ENCODE data around the gene TMEM132D.

The TMEM132D gene

DNA sequence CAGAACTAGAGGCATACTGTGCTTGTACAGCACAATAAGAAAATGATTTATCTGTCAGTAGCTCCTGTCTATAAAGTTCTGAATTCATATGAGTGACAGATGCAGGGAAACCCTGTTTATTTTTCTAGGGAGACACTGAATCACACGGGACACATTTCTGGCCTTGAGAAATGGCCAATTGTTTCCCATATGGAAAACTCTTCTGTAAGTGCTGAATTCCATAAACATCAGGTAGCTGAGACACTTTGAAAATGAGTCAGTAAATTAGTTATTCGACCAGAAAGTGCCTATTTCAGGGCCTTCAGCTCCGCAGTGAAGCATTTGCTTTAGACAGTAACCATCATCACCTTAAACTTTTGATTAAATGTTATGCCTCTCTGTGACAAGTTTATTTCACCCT is 184.4 kb downstream of the TMEM132D start:
- no peak for DNase-seq

DNA sequence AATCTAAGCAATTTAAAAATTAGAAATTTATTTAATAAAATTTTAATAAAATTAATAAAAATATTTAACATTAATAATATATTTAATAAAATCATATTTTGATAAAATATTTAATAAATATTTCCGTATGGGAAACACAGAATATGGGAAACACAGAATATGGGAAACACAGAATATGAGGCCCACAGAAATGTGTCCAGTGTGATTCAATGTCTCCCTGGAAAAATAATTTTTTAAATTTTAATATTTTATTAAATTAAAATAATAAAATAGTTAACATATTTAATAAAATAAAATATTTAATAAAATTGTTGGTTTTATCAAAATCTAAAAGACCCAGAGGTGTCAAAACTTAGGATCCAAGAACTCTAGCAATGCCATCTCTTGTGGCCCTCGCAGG is 186.4 kb downstream of the TMEM132D start:
- DNase-seq = no peak

DNA sequence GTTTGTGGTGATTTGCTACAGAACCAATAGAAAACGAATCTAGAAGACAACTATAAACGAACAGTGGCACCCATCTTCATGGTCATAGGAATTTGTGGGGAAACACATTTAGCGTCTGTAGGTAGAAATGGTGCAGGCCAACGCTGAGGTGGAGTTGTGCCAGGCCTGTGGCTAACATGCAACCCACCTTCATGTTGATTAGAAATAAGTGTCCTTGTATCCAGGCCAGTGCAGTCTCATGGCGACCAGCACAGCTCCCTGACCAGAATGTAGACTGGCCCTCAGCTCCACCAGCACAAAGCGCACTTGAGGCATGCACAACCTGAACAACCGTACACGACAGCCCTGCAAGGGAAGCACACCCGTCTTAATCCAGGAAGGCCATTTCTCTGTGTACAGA is 187.0 kb downstream of the TMEM132D start:
- DNase-seq = no peak

DNA sequence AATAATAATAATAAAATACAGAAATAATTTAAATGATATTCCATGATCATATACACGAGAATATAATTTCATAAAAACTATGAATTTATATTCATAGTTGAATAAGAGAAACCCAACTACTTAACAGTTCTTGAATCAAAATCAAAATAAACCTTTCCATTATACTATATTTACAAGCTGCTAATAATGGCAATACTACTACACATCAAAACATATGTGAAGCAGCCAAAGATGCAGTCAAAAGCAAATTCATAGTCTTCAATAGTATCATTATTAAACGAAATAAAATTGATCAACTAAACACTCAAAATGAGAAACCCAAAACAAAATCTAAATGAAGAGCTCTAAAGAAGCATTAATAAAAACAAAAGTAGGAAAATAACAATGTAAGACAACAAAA is 197.1 kb downstream of the TMEM132D start:
- no peak for DNase-seq

DNA sequence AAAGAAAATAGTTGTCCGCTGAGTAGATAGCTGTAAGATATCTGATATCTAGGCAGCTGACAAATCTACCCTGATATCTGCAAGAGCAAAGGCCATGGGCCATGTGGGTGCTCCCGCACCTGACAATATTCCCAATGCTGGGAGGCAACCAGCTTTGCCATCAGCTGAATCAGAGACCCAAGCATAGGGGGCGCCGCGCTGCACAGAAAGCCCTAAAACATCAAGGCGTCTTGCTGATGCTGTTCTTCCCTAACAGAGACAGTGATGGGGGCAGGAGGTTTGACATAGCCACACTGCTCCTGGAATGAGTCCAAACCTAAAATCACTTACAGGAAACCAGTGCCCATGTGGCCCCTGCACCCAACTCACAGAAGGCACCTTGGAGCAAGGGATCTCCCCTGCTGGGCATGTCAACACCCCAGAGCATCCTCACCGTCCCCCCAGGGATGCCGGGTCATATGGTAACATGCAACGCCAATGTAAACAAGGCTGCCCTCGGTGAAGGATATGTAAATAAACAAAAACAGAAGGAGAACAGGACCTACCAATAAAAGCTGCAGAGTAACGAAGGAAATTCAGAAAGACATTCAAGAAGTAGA is 199.5 kb downstream of the TMEM132D start:
- DNase-seq = no peak

DNA sequence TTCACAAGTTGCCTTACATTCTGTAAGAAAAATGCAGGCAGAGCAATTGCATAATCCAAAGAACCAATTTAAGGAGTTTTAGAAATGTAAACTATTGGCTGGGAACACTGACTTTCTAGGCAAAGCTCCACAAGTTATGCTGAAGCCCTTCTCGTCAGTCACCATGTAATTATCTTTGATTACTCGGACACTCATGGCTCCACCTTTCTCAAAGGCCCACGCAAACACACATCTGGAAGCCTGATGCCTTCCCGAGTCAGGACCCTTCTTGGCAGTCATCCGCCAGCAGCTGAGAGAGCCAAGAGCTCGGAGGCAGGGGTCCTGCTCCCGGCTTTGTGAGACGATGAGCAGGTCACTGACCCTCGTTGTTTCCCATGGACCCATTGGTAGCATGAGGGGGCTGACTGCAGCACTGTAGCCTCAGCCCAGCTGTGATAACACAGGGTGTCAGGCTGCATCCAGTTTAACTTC is 202.2 kb downstream of the TMEM132D start:
- no peak for DNase-seq

DNA sequence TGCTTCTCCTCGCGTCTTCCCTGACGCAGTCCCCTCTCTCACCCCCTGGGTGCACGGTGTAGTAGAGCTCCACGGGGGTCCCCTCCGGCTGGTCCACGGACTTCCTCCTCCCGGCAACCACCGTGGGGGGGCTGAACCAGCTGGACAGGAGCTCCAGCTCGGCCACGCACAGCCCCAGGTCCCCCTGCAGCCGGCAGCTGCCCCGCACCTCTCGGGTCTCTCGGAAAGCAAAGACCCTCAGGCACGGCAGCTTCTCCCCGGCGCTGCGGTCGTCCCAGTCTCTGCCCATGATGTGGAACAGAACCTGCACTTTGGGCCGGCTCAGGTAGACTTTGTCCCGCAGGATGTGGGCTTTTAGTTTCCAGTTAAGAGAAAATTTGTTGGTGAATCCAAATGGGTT is 203.8 kb downstream of the TMEM132D start:
- DNase-seq = no peak

DNA sequence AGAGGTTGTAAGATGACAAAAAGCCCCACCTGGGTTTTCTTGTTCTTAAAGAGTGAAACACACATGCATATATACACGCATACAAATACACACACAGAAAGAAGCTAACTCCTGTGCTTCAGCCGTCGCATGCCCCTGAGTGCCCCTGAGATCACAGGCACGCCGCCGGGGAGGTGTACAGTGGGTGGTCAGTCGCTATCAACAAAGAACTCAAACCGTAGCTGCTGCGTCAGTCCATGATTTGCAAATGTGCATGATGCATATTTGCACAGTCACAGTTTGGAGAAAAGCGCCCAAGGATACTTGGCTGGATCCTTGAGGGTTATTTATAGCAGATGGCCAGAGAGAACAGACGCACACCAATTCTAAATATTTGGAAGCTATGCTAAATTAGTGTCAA is 206.9 kb downstream of the TMEM132D start:
- DNase-seq = no peak

DNA sequence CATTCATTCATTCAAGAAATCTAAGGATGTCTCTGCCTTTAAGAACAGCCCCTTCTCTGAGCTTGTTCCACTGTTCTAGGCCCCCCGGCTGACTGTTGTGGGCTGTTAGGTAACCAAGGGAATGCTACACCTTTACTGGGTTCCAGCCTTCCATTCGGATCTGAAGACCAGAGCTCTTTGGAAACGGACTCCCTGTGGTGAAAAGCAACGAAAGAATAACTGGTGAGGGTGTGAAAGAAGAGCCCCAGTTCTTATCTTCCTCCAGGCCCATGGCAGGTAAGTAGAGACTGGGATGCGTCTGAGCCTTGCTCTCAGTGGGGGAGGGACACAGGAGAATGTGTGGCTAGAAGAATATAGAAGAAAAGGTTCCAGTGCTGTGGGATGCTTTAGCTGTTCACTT is 207.4 kb downstream of the TMEM132D start:
- no peak for DNase-seq

DNA sequence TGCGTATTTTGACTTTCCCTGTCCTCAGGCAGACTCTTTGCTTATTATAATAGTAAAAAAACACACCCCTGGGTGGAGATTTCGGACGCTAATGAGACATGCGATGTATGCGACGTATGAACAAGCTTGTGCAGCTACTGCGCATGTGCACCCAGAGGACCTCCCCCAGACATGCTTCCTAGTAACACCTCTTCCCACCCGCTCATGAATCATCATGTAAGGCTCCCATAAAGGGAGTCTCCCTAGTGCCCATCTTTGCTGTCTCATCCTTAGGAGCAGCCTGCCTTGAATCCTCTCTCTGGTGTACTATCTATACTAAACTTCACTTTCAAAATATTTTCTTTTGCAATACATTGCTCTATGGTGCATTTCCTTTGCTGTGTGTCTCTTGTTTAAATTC is 210.1 kb downstream of the TMEM132D start:
- no peak for DNase-seq

DNA sequence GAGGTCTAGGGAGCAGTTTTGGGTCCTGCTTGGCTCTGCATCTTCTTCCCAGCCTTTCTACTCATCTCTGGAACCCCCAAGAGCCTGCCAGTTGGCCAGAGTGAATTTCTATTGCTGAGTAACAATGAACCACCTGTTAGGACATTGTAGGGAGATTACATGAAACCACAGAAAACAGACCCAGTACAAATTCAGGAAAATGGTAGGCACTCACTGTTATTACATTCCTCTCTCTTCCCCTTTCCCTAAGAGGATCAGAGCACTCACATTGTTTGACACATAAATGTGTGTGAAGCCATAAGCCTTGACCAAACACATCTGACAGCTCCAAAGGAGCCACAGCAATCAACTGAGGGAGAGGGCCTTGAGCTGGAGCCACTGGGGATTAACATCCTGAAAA is 216.1 kb downstream of the TMEM132D start:
- DNase-seq = no peak

DNA sequence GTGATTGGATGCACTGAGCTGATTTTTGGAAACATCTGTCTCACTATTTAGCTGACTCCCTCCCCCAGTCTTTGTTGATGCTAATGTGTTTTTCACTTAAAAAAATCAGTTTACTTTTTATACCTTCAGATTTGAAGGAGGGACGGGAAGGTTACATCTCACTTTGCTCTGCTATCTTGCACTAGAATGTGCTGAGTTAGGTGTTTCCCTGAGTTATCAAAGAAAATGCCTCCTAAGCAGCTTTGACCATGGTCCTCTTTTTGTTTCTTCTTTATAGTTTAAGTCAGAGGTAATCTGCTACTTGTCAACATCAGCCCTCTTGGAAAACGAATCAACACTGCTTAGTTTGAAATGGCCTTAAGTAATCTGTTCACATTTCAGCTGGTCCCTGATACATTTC is 222.0 kb downstream of the TMEM132D start:
- no peak for DNase-seq

DNA sequence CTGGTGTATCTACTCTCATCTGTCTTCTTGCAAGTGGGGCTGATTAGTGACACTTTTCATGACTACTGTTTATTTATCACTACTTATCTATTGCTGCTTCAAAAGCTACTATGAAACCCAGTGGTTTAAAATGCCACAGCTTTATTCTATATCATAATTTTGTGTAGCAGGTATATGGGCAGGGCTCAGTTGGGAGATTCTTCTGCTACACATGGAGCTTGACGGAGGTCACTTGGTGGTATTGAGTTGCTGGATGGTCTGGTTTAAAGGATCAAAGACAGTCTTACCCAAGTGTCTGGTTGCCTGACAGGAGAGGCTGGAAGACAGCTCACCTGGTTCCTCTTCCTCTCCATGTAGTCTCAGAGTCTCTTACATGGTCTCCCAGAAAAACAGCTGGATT is 222.7 kb downstream of the TMEM132D start:
- no peak for DNase-seq

DNA sequence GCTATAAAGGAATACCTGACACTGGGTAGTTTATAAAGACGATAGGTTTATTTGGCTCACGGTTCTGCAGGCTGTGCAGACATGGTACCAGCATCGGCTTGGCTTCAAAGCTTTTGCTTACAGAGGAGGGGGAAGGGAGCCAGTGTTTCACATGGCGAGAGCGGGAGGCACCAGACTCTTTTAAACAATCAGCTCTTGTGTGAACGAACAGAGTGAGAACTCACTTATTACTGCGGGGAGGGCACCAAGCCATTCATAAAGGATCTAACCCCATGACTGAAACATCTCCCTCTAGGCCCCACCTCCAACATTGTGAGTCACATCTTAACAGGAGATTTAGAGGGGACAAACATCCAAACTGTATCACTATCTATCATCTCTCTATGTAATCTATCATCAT is 227.4 kb downstream of the TMEM132D start:
- DNase-seq = no peak

DNA sequence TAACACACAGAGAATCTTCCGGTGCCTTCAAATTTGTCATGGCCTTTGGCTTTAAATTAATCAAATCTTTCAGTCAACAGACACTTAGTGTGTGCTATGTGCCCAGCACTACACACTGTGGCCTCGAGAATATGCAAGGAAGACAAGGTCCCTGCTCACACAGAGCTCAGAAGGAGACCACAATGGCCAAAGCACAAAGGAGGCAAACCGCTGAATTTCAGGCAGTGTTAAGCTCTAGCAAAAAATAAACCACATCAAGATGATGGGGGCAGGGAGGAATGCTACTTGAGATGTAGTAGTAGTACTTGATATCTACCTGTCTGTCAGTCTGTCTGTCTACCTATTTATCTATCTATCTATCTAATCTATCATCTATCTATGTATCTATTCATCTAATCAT is 227.9 kb downstream of the TMEM132D start:
- no peak for DNase-seq

DNA sequence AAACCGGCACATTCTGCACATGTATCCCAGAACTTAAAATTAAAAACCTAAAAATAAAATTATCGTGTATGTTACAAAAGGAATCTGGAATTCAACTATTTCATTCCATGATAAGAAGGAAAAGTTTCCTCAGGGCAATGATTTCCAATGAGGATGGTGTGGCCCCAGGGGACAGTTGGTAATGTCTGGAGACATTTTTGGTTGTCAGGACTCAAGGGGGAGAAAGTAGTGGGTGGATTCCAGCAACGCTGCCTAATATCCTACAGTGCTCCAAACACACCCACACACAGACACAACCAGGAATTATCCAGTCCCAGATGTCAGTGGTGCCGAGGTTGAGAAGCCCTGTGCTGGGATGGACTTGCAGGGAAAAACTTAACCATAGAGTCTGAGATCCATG is 228.3 kb downstream of the TMEM132D start:
- DNase-seq = no peak

DNA sequence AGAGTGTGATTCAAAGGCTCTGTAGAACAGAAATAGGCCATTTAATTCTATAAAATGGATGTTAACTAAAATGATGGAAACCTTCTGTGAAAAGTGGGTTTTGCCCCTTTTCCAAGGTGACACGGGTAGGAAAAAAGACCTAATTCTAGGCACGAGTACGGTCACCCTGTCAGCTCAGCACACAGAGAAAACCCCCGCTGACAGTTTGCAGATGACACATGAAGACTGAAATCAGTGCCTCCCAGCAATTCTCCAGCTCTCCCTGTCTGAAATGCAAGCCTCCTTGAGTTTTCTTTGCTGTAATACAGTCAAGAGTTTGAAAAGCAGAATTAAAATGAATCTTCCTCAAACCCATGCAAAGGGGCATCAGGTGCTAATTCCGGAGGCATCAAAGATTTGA is 230.0 kb downstream of the TMEM132D start:
- no peak for DNase-seq

DNA sequence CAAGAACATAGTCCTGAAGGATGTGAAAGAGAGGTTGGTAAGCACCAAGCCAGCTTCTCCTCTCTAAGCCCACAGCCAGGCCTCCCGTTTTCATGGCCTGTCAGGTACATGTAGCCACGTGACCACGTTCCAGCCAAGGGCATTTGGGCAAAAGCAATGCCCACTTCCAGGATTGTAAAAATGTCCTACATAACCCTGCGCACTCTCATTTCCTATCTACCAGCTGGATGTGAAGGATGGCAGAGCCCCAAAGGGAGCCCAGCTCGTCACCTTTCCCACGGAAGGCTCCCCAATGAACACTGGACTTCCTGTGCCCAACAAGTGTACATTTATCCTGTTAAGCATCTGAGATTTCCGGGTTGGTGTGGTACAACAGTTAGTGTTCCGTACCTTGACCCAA is 231.7 kb downstream of the TMEM132D start:
- DNase-seq = no peak

DNA sequence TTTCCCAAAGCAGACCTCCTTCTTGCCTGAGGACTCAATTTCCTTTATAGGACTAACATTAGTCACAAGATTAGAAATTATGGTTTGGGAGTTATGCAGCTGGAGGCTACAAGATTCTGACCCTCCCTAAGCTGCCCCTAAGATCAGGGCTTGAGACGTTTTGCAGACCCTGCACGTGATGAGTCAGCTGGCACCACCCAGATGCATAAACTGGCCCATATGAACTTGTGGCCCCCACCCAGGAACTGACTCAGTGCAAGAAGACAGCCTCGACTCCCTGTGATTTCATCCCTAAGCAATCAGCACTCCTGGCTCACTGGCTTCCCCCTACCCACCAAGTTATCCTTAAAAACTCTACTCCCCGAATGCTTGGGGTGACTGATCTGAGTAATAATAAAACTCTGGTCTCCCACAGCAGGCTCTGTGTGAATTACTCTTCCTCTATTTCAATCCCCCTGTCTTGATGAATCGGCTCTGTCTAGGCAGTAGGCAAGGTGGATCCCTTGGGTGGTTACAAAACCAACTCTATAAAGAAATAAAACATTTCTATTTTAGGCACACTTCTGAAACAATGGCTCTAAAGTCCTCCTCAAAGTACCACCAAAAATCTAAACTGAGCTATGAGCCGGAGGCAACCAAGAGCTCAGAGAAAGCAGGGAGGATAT is 233.4 kb downstream of the TMEM132D start:
- no peak for DNase-seq

DNA sequence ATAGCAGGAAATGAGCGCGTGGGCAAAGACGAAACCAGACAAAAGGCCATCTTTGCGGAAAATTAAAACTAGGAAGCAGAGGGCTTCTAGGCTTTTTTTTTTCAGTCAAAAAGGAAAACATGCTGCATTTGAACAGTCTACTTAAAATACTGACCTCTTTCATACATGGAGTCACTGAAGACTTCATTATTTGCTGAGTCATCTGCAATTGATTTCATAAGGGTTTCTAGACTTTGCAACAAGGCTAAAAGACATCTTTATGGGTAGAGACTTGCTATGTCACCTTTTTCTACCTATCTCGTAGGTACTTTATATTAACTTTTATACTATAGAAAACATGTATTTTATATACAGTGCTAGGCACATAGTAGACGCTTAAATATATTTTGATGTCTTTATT is 238.4 kb downstream of the TMEM132D start:
- DNase-seq = no peak

DNA sequence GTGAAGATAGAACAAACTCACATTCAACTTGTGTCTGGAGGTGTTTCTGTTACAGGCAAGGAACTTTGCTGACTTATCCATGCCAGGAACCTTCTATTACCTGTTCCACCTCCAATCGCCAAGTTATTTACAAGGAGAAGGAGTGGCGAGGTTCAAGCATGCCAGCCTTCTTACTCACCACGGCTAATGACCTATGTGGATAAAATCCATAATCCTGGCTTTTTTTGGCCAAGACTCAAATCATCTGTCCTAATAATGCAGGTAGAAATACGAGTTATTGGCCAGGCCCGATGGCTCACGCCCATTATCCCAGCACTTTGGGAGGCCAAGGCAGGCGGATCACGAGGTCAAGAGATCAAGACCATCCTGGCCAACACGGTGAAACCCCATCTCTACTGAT is 241.6 kb downstream of the TMEM132D start:
- no peak for DNase-seq

DNA sequence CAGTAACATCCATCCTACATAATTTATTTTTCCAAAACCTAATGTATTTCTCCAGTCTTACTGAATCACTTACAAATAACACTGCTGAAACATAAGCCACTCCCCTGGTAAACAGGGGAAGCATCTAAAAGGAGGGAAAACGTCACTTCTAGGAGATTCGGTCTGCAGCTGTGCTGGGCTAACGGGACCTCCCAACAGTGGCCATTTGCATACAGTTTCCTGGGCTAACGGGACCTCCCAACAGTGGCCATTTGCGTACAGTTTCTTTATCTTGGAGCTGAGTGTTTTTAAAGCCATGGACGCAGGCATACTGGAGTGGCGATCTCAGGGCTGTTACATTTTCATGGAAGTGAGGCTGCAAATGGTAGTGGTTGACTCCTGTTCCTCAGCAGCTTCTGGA is 242.9 kb downstream of the TMEM132D start:
- no peak for DNase-seq

DNA sequence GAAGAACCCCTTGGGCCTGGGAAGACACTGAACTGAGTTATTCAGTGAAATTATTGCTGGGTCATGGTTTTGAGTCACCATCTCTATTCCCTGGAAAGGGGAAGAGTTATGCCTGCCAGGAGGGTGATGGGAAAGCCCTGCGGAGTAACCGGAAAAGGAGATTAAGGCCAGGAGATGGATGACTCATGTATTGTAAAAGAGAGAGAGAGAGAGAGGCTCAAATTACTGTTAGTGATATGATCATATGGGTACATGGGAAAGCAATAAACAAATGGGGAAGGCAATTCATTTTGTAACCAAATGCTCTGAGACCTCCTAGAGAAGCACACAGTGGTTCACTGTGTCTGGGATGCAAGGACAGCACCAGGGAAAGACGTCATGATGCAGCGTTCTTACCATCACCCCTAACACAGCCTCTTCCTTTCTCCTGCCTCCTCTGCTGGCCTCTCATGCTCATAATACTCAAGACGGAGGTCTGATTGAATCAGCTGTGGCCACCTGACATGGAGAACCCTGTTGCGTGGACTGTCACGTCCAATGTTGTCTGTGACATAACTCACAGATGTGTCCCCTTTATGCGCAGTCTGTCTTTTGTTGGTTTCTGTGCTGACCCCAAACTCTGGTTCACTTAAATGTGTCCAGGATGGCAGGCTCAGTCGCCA is 243.7 kb downstream of the TMEM132D start:
- DNase-seq = no peak

DNA sequence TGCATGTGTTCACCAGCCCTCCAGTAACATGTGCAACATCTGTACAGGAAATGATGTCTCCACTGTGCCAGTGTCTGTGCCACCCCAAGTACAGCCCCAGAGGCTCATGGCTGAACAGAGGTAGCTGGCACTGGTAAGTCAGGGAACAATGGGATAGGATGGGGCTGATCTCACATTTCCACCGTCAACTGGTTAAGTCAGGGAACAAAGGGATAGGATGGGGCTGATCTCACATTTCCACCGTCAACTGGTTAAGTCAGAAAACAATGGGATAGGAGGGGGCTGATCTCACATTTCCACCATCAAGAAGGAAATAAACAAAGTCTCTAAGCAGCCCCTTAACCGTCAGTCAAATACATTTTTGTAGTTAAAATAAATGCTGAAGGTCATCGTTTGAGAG is 246.6 kb downstream of the TMEM132D start:
- DNase-seq = no peak

DNA sequence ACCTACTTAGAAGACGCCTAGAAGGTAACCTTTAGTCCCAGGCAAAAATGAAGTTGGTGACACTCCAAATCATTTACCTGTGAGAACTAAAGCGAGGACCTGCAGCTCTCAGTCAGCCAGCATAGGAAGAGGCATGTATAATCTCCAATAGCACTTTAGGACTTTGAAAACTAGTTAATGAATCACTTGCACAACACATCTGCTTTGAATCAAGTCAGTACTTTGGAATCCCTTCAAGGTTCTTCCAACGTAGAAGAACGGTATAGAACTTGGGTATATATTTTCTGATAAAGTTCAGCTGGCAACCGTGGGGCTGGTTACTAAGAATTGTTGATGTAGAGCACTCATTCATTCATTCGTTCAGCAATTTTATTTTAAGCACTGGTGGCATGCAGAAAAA is 251.9 kb downstream of the TMEM132D start:
- DNase-seq = no peak
